RWPE2 (cell line): ENCODE data around the gene INPP5A.
A peak's percentile ranks its signal among the peaks of the same experiment; 100 is the strongest.

Experiments
- ATAC-seq: fragments of 200-7000 bp; cut with Tn5 transposase; 3 replicates; pipeline ENCODE4 v1.9.1; 2021; ENCODE audit warnings: low read depth
- DNase-seq: peaks from one replicate; pipeline ENCODE4 v3.0.0-alpha.2; 2020; ENCODE audit warnings: low spot score
- H3K27ac ChIP-seq: fragments of 450-650 bp; 2 replicates; pipeline ENCODE4 v1.5.1; 2017; ENCODE audit warnings: mild to moderate bottlenecking; ENCODE audit not compliant: poor library complexity, severe bottlenecking
- H3K27me3 ChIP-seq: fragments of 250-450 bp; sonication (Bioruptor Pico); 2 replicates; pipeline ENCODE4 v1.5.1; 2021; ENCODE audit warnings: mild to moderate bottlenecking, moderate library complexity; ENCODE audit not compliant: insufficient read depth, poor library complexity, severe bottlenecking
- H3K36me3 ChIP-seq: fragments of 250-450 bp; sonication (Bioruptor Pico); 2 replicates; pipeline ENCODE4 v1.5.1; 2020; ENCODE audit warnings: low read depth, mild to moderate bottlenecking, moderate library complexity
- H3K4me1 ChIP-seq: fragments of 250-450 bp; sonication (Bioruptor Pico); 2 replicates; pipeline ENCODE4 v1.5.1; 2021; ENCODE audit warnings: mild to moderate bottlenecking, moderate library complexity; ENCODE audit not compliant: insufficient read depth, poor library complexity, severe bottlenecking
- H3K4me3 ChIP-seq: fragments of 250-450 bp; sonication (Bioruptor Pico); 2 replicates; pipeline ENCODE4 v1.5.1; 2021; ENCODE audit warnings: mild to moderate bottlenecking, moderate library complexity; ENCODE audit not compliant: severe bottlenecking
- H3K9me3 ChIP-seq: fragments of 250-450 bp; sonication (Bioruptor Pico); 2 replicates; pipeline ENCODE4 v1.5.1; 2021; ENCODE audit warnings: mild to moderate bottlenecking, moderate library complexity; ENCODE audit not compliant: severe bottlenecking
- TF ChIP-seq, protein P1 (sequence below): fragments of 450-650 bp; IDR thresholded peaks from one replicate; pipeline ENCODE4 v1.5.1; 2017; ENCODE audit warnings: mild to moderate bottlenecking, moderate library complexity; ENCODE audit not compliant: poor library complexity, severe bottlenecking

INPP5A gene

GRCh38 chr10:132783940-132784865, 246.6 kb downstream of the INPP5A start:
- TF ChIP-seq, protein P1, sequence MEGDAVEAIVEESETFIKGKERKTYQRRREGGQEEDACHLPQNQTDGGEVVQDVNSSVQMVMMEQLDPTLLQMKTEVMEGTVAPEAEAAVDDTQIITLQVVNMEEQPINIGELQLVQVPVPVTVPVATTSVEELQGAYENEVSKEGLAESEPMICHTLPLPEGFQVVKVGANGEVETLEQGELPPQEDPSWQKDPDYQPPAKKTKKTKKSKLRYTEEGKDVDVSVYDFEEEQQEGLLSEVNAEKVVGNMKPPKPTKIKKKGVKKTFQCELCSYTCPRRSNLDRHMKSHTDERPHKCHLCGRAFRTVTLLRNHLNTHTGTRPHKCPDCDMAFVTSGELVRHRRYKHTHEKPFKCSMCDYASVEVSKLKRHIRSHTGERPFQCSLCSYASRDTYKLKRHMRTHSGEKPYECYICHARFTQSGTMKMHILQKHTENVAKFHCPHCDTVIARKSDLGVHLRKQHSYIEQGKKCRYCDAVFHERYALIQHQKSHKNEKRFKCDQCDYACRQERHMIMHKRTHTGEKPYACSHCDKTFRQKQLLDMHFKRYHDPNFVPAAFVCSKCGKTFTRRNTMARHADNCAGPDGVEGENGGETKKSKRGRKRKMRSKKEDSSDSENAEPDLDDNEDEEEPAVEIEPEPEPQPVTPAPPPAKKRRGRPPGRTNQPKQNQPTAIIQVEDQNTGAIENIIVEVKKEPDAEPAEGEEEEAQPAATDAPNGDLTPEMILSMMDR = no peak
- Histone ChIP-seq H3K36me3 (no peaks in the 10 kb centered on the region), H3K4me3 (no peak overlapping the region), H3K9me3 (no peaks in the 10 kb centered on the region), H3K4me1 (no peaks in the 10 kb centered on the region), H3K27ac (no peak overlapping the region), H3K27me3 (peaks cover 48% of the 10 kb centered on the region)
- ATAC-seq (no peak), DNase-seq (no peak)

DNA sequence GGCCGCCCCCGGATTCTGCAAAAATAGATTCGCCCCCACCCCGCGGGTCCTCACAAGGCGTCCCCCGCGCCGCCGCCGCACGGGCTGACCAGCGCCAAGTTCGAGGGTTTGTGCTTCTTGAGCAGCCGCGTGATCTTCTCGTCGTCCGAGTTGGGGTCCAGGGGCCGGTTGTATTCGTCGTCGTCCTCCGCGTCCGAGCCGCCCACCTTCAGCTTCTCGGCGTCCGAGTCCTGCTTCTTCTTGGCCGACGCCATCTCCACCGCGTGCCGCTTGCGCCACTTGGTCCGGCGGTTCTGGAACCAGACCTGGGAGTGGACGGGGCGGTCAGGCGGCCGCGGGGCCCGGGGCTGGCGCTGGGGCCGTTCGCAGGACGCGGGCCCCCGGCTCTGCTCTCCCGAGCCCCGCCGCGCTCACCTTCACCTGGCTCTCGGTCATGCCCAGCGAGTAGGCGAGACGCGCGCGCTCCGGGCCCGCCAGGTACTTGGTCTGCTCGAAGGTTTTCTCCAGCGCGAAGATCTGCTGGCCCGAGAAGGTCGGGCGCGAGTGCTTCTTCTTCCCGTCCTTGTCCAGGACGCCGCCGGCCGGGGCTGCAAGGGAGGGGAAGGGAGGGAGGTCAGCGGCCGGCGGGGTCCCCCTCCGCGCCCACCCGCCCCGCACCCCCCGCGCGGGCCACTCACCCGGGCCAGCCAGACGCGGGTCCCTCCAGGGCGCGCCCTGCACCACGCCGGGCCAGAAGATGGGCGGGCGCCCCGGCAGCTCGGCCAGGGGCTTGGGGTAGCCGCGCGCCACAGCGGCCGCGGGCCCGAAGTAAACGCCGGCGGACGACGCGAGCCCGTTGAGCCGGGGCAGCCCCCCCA, 247.5 kb downstream of the INPP5A start:
- no peak for DNase-seq
- Histone ChIP-seq H3K4me3 (no peak overlapping the region), H3K27ac (no peak overlapping the region), H3K9me3 (no peaks in the 10 kb centered on the region), H3K27me3 (peaks cover 57% of the 10 kb centered on the region), H3K4me1 (no peaks in the 10 kb centered on the region), H3K36me3 (no peaks in the 10 kb centered on the region)
- peak; percentile 9; the same call in 1 of the 3 replicates for ATAC-seq
- TF ChIP-seq, protein P1 = no peak

- H3K9me3 ChIP-seq = no peaks in the 10 kb centered on the region
- no peaks in the 10 kb centered on the region for H3K36me3 ChIP-seq
- no peak within 1 kb of the TSS for H3K27ac ChIP-seq
- peaks cover 65% of the 10 kb centered on the region for H3K27me3 ChIP-seq
- DNase-seq (no peak), ATAC-seq (no peak)
- no peaks in the 10 kb centered on the region for H3K4me1 ChIP-seq
- no peak within 1 kb of the TSS for H3K4me3 ChIP-seq
- TF ChIP-seq, protein P1 = no peak
Measured at GRCh38 chr10:132785723-132786475, 248.3 kb downstream of the INPP5A start, which contains the start of gene NKX6-2. NKX6-2 (minus strand) TSS chr10:132786147; CDS start chr10:132785948, 199 bp downstream.

GRCh38 chr10:132786476-132786883, 248.9 kb downstream of the INPP5A start:
- ATAC-seq (no peak), DNase-seq (no peak)
- Histone ChIP-seq H3K36me3 (no peaks in the 10 kb centered on the region), H3K27ac (no peak overlapping the region), H3K9me3 (no peaks in the 10 kb centered on the region), H3K27me3 (peaks cover 70% of the 10 kb centered on the region), H3K4me3 (no peak overlapping the region), H3K4me1 (no peaks in the 10 kb centered on the region)
- TF ChIP-seq, protein P1 = no peak
